Right atrium auricular region (tissue), 2 donors: ENCODE measurements around the gene WIPI1. TPM values are rescaled to one million over a fixed set of nuclear protein-coding genes. Genes with fewer than 3 reads are reported as not detected.

Source experiments
- DNase-seq: peaks from one replicate; pipeline ENCODE4 v3.0.0-alpha.2; 2019; ENCODE audit warnings: low spot score
- H3K27ac ChIP-seq, 2 donors: fragments of 200-600 bp; sonication (generic); 1 replicate in 1 of 2; 2 replicates in 1 of 2; pipeline ENCODE4 v1.5.1; 2016 to 2019
- H3K27me3 ChIP-seq, 2 donors: fragments of 200-600 bp; sonication (generic); one replicate each; pipeline versions ENCODE4 v1.5.1 to v1.6.0; 2017 to 2019
- H3K36me3 ChIP-seq: fragments of 200-600 bp; sonication (generic); one replicate; pipeline ENCODE4 v1.5.1; 2016
- H3K4me1 ChIP-seq, 2 donors: fragments of 200-600 bp; sonication (generic); one replicate each; pipeline versions ENCODE4 v1.5.1 to v1.6.0; 2017 to 2019
- H3K4me3 ChIP-seq, 2 donors: fragments of 200-600 bp; sonication (generic); 1 replicate in 1 of 2; 2 replicates in 1 of 2; pipeline ENCODE4 v1.5.1; 2017 to 2019; ENCODE audit warnings: mild to moderate bottlenecking in 1 of 2, moderate library complexity in 1 of 2
- H3K9me3 ChIP-seq, 2 donors: fragments of 200-600 bp; sonication (generic); one replicate each; pipeline ENCODE4 v1.5.1; 2019
- total RNA-seq, 2 donors: library from RNA; depleted of rRNA; stranded (reverse); fragments of >200 nt; gene quantifications; one replicate each; pipeline ENCODE4 v1.1.0, GENCODE V29; 2016
- TF ChIP-seq, protein P1 (sequence below), 2 donors: fragments of 200-600 bp; sonication (generic); IDR thresholded peaks; one replicate each; pipeline ENCODE4 v1.5.1; 2019; ENCODE audit warnings: antibody characterized with exemption in 2 of 2

The WIPI1 gene
- total RNA-seq, 2 donors from 2014 or later: 50.3 to 76.2 TPM

DNA sequence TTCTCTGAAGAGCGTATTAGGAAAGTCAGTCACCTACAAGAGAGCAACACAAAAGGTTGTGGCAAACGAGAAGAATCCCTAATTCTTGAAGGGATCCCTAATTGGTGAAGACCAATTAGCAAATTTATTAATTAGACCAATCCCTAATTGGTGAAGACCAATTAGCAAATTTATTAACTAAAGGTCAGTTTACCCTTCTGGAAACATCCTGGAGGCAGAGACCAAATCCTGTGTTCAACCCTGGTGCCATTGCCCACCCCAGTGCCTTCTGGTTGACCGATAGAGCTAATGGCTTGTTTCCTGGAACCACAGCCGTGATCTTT is 74.2 kb downstream of the WIPI1 start:
- Histone ChIP-seq H3K36me3 (no peaks in the 10 kb centered on the region), H3K27me3 (no peaks in the 10 kb centered on the region), H3K27ac (peak overlapping the region; percentile 41 to 46), H3K9me3 (no peaks in the 10 kb centered on the region), H3K4me3 (no peak overlapping the region), H3K4me1 (peaks cover 0 to 56% of the 10 kb centered on the region in 2 donors)
- DNase-seq: no peak
- TF ChIP-seq, protein P1, sequence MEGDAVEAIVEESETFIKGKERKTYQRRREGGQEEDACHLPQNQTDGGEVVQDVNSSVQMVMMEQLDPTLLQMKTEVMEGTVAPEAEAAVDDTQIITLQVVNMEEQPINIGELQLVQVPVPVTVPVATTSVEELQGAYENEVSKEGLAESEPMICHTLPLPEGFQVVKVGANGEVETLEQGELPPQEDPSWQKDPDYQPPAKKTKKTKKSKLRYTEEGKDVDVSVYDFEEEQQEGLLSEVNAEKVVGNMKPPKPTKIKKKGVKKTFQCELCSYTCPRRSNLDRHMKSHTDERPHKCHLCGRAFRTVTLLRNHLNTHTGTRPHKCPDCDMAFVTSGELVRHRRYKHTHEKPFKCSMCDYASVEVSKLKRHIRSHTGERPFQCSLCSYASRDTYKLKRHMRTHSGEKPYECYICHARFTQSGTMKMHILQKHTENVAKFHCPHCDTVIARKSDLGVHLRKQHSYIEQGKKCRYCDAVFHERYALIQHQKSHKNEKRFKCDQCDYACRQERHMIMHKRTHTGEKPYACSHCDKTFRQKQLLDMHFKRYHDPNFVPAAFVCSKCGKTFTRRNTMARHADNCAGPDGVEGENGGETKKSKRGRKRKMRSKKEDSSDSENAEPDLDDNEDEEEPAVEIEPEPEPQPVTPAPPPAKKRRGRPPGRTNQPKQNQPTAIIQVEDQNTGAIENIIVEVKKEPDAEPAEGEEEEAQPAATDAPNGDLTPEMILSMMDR (IDR thresholded peaks at IDR 0.05): no peak

DNA sequence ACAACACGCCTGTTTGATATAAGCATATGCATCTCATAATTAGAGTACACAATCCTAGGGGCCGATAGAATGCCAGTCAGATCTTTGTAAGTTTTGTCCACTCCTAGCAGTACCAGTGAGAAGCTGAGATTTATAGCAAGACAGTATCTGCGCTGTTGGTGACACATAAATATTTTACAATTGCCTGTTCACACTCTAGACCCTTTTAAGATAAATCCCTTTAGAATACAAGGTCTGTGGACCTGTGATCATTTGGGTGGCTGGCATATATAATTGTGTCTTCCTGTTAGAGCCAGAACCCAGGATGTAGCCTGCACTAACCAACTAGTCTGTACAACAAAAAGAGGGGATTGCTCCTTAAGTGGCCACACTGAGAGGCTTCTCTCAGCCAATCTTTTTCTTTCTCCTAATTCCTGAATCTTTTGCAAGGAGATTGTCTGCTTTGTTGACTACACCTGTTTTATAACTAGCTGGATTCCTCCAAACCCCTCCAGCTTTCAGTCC is 74.7 kb downstream of the WIPI1 start:
- Histone ChIP-seq H3K36me3 (no peaks in the 10 kb centered on the region), H3K27me3 (no peaks in the 10 kb centered on the region), H3K27ac (peak overlapping the region; percentile 41 to 46), H3K4me3 (no peak overlapping the region), H3K4me1 (peaks cover 0 to 60% of the 10 kb centered on the region in 2 donors), H3K9me3 (no peaks in the 10 kb centered on the region)
- TF ChIP-seq, protein P1 (IDR thresholded peaks at IDR 0.05): no peak
- no peak for DNase-seq

DNA sequence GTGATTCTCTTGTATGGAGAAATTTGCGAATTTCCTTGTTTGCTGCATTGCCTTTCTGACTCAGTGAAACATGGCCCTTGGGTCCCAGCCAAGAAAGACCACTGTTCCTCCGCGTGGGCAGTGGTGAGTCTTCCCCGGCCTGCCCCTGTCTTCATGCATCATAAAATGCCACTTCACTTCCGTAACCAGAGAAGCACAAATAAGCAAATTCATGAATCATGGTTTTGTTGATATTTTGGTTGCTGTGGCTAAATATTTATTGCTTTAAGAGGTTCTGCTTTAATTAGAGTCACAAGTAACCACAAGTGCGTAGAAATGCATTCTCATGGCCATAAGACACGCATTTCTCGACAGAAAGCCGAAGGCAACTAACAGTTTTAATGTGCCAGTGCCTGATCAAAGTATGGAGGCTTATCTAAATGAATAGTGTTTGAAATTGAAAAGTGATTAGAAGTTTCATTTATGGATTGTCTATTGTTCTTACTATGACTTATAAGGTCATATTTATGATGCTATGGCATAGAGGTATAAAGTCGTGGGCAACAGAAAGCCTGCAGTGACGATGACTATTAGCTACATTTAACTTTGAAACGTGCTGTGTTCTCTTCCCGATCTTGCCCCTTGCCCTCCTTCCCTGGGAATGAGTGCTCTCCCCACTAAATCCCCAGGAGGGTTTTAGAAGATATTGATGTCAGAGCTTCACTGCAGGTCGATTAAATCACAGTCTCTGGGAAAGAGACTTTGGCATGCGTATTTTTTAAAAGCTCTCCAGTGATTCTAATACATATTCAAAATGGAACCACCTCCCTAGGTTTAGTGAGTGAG is 76.0 kb downstream of the WIPI1 start:
- H3K4me3 ChIP-seq: no peak overlapping the region
- no peak overlapping the region for H3K27ac ChIP-seq
- H3K27me3 ChIP-seq: no peaks in the 10 kb centered on the region
- no peak for DNase-seq
- no peaks in the 10 kb centered on the region for H3K36me3 ChIP-seq
- TF ChIP-seq, protein P1 (IDR thresholded peaks at IDR 0.05): no peak
- peaks cover 4 to 56% of the 10 kb centered on the region in 2 donors for H3K4me1 ChIP-seq
- H3K9me3 ChIP-seq: no peaks in the 10 kb centered on the region

DNA sequence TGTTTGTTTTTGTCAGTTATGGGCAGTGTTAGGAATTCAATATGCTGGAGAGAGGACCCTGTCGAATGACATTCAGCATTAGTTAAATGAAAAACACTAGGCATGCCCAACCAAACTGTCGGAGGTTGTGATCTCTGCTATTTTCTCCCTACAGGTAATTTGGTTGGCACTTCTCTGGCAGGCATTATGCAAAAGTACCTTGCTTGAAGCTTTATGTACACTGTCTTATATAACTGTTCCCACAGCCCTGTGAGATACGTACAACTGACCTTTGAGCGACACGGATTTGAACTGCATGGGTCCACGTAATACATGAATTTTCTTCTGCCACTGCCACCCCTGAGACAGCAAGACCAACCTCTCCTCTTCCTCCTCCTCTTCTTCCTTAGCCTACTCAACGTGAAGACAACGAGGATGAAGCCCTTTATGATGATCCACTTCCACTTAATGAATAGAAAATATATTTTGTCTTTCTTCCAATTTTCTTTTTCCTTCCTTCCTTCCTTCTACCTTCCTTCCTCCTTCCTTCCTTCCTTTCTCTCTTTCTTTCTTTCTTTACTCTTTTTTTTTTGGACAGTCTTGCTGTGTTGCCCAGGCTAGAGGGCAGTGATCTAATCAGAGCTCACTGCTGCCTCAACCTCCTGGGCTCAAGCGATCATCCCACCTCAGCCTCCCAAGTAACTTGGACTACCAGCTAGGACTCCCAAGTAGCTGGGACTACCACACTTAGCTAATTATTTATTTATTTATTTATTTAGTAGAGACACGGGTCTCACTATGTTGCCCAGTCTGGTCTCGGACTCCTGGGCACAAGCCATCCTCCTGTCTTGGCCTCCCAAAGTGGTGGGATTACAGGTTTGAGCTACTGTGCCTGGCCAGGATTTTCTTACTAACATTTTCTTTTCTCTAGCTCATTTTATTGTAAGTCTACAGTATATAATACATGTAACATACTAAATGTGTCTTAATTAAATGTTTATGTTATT is 77.3 kb downstream of the WIPI1 start:
- Histone ChIP-seq H3K27ac (peak overlapping the region; percentile 92 to 97), H3K4me3 (no peak overlapping the region), H3K36me3 (no peaks in the 10 kb centered on the region), H3K4me1 (peaks cover 4 to 48% of the 10 kb centered on the region in 2 donors), H3K27me3 (no peaks in the 10 kb centered on the region), H3K9me3 (no peaks in the 10 kb centered on the region)
- DNase-seq: no peak
- TF ChIP-seq, protein P1 (IDR thresholded peaks at IDR 0.05): no peak

DNA sequence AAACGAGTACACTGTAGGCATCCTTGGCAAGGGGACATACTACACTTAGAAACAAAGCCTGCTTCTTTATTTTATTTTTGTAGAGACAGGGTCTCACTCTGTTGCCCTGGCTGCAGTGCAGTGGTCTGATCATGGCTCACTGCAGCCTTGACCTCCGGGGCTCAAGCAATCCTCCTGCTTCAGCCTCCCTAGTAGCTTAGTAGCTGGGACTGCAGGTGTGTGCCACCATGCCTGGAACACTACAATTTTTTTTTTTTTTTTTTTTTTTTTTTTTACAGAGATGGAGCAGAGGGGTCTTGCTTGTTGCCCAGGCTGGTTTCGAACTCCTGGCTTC is 78.2 kb downstream of the WIPI1 start:
- Histone ChIP-seq H3K9me3 (no peaks in the 10 kb centered on the region), H3K27ac (peak overlapping the region; percentile 92 to 97), H3K36me3 (no peaks in the 10 kb centered on the region), H3K4me3 (no peak overlapping the region), H3K4me1 (peaks cover 4 to 44% of the 10 kb centered on the region in 2 donors), H3K27me3 (no peaks in the 10 kb centered on the region)
- TF ChIP-seq, protein P1 (IDR thresholded peaks at IDR 0.05): no peak
- no peak for DNase-seq
